ENCODE data around the gene SNUPN.
"Not testable (repeated sequence)": the region's sequence is repeated elsewhere in the genome, so short reads cannot be mapped to it uniquely, and the experiment has no call there.

The SNUPN gene

GRCh38 chr15:75584121-75584520 lies 41.4 kb downstream of the SNUPN start:
- no peaks in the 10 kb centered on the region for H3K27me3 ChIP-seq (ENCODE audit: insufficient read depth, insufficient read length)
- no peak overlapping the region for H3K9ac ChIP-seq (ENCODE audit: insufficient read length, low read depth)
- TF ChIP-seq ZNF274 (IDR thresholded peaks at IDR 0.05; ENCODE audit: low read depth, low read length) (no peak), SUZ12 (IDR thresholded peaks at IDR 0.05; ENCODE audit: extremely low read depth, insufficient read depth, insufficient read length) (no peak), YY1 (IDR thresholded peaks at IDR 0.05; ENCODE audit: insufficient read depth, insufficient read length) (no peak)
- H3K4me1 ChIP-seq (ENCODE audit: insufficient read depth, insufficient read length): peaks cover 6% of the 10 kb centered on the region
- no peak for DNase-seq (ENCODE audit: low read depth, low spot score)
- H3K4me3 ChIP-seq (ENCODE audit: insufficient read length, low read depth): no peak overlapping the region
- H3K9me3 ChIP-seq (ENCODE audit: insufficient read depth, low read length): no peaks in the 10 kb centered on the region
- peaks cover 2% of the 10 kb centered on the region for H3K36me3 ChIP-seq (ENCODE audit: insufficient read depth, insufficient read length, low read length)

- TF ChIP-seq SUZ12 (IDR thresholded peaks at IDR 0.05; ENCODE audit: extremely low read depth, insufficient read depth, insufficient read length) (no peak), ZNF274 (IDR thresholded peaks at IDR 0.05; ENCODE audit: low read depth, low read length) (no peak), YY1 (IDR thresholded peaks at IDR 0.05; ENCODE audit: insufficient read depth, insufficient read length) (no peak)
- Histone ChIP-seq H3K27me3 (ENCODE audit: insufficient read depth, insufficient read length) (no peaks in the 10 kb centered on the region), H3K9ac (ENCODE audit: insufficient read length, low read depth) (no peak overlapping the region), H3K4me3 (ENCODE audit: insufficient read length, low read depth) (no peak overlapping the region), H3K4me1 (ENCODE audit: insufficient read depth, insufficient read length) (peaks cover 6% of the 10 kb centered on the region), H3K36me3 (ENCODE audit: insufficient read depth, insufficient read length, low read length) (peaks cover 2% of the 10 kb centered on the region), H3K9me3 (ENCODE audit: insufficient read depth, low read length) (no peaks in the 10 kb centered on the region)
- no peak for DNase-seq (ENCODE audit: low read depth, low spot score)
These were observed 41.8 kb downstream of the SNUPN start for GRCh38 chr15:75583701-75584100.

GRCh38 chr15:75582943-75583342 lies 42.6 kb downstream of the SNUPN start:
- not testable (repeated sequence) for H3K9me3 ChIP-seq (ENCODE audit: insufficient read depth, low read length); H3K9ac ChIP-seq (ENCODE audit: insufficient read length, low read depth); DNase-seq (ENCODE audit: low read depth, low spot score); H3K36me3 ChIP-seq (ENCODE audit: insufficient read depth, insufficient read length, low read length); H3K4me3 ChIP-seq (ENCODE audit: insufficient read length, low read depth); H3K27me3 ChIP-seq (ENCODE audit: insufficient read depth, insufficient read length); H3K4me1 ChIP-seq (ENCODE audit: insufficient read depth, insufficient read length)

- no peaks in the 10 kb centered on the region for H3K9me3 ChIP-seq (ENCODE audit: insufficient read depth, low read length)
- H3K4me1 ChIP-seq (ENCODE audit: insufficient read depth, insufficient read length): peaks cover 7% of the 10 kb centered on the region
- peak; percentile 89 for DNase-seq (ENCODE audit: low read depth, low spot score)
- no peaks in the 10 kb centered on the region for H3K27me3 ChIP-seq (ENCODE audit: insufficient read depth, insufficient read length)
- peak within 1 kb of the TSS; percentile 91 for H3K4me3 ChIP-seq (ENCODE audit: insufficient read length, low read depth)
- peak within 1 kb of the TSS; percentile 93 for H3K9ac ChIP-seq (ENCODE audit: insufficient read length, low read depth)
- no peak for TF ChIP-seq YY1 (IDR thresholded peaks at IDR 0.05; ENCODE audit: insufficient read depth, insufficient read length)
- TF ChIP-seq ZNF274 (IDR thresholded peaks at IDR 0.05; ENCODE audit: low read depth, low read length): no peak
- H3K36me3 ChIP-seq (ENCODE audit: insufficient read depth, insufficient read length, low read length): peaks cover 3% of the 10 kb centered on the region
These were observed 46.3 kb downstream of the SNUPN start, which contains the start of gene PTPN9 for GRCh38 chr15:75578948-75579920. TSS of gene PTPN9 (minus strand) at chr15:75579315. CDS start at chr15:75578776, 539 bp downstream.

- DNase-seq (ENCODE audit: low read depth, low spot score): no peak
- H3K36me3 ChIP-seq (ENCODE audit: insufficient read depth, insufficient read length, low read length): peaks cover 3% of the 10 kb centered on the region
These were observed 47.2 kb downstream of the SNUPN start for GRCh38 chr15:75578173-75578947.

GRCh38 chr15:75577401-75578172 lies 47.9 kb downstream of the SNUPN start:
- peaks cover 7% of the 10 kb centered on the region for H3K4me1 ChIP-seq (ENCODE audit: insufficient read depth, insufficient read length)

More at GRCh38 chr15:75578173-75578947, 47.2 kb downstream of the SNUPN start:
- peak overlapping the region; percentile 93 for H3K9ac ChIP-seq (ENCODE audit: insufficient read length, low read depth)
- H3K27me3 ChIP-seq (ENCODE audit: insufficient read depth, insufficient read length): no peaks in the 10 kb centered on the region
- peaks cover 5% of the 10 kb centered on the region for H3K4me1 ChIP-seq (ENCODE audit: insufficient read depth, insufficient read length)
- H3K9me3 ChIP-seq (ENCODE audit: insufficient read depth, low read length): no peaks in the 10 kb centered on the region
- H3K4me3 ChIP-seq (ENCODE audit: insufficient read length, low read depth): peak overlapping the region; percentile 91
- TF ChIP-seq YY1 (IDR thresholded peaks at IDR 0.05; ENCODE audit: insufficient read depth, insufficient read length): no peak
- no peak for TF ChIP-seq ZNF274 (IDR thresholded peaks at IDR 0.05; ENCODE audit: low read depth, low read length)
- no peak for TF ChIP-seq SUZ12 (IDR thresholded peaks at IDR 0.05; ENCODE audit: extremely low read depth, insufficient read depth, insufficient read length)

More at GRCh38 chr15:75577401-75578172, 47.9 kb downstream of the SNUPN start:
- no peak for DNase-seq (ENCODE audit: low read depth, low spot score)
- Histone ChIP-seq H3K9ac (ENCODE audit: insufficient read length, low read depth) (peak overlapping the region; percentile 93), H3K9me3 (ENCODE audit: insufficient read depth, low read length) (no peaks in the 10 kb centered on the region), H3K36me3 (ENCODE audit: insufficient read depth, insufficient read length, low read length) (peaks cover 3% of the 10 kb centered on the region), H3K27me3 (ENCODE audit: insufficient read depth, insufficient read length) (no peaks in the 10 kb centered on the region), H3K4me3 (ENCODE audit: insufficient read length, low read depth) (peak overlapping the region; percentile 91)
- no peak for TF ChIP-seq ZNF274 (IDR thresholded peaks at IDR 0.05; ENCODE audit: low read depth, low read length)
- TF ChIP-seq YY1 (IDR thresholded peaks at IDR 0.05; ENCODE audit: insufficient read depth, insufficient read length): no peak
- TF ChIP-seq SUZ12 (IDR thresholded peaks at IDR 0.05; ENCODE audit: extremely low read depth, insufficient read depth, insufficient read length): no peak
